H1 (cell line): ENCODE measurements around the gene SSTR5. TPM values are rescaled to one million over a fixed set of nuclear protein-coding genes. Genes with fewer than 3 reads are reported as not detected.

Source experiments
- ASH2L ChIP-seq: fragments of 200-600, 300-600 bp; sonication (generic); IDR thresholded peaks from one replicate; pipeline ENCODE4 v1.7.1; 2017; ENCODE audit warnings: low read length
- CTCF ChIP-seq, 3 experiments: IDR thresholded peaks; 1 replicate in 2 of 3; 2 replicates in 1 of 3; pipeline versions ENCODE4 v1.5.1 to v1.6.1; 2011; ENCODE audit warnings: low read length in 3 of 3, mild to moderate bottlenecking in 3 of 3, inconsistent platforms in 2 of 3, low read depth in 1 of 3, moderate library complexity in 1 of 3; ENCODE audit not compliant: insufficient read depth in 1 of 3; ENCODE audit errors: control extremely low read depth in 1 of 3
- HDAC6 ChIP-seq: IDR thresholded peaks from one replicate; pipeline ENCODE4 v1.7.1; 2012; ENCODE audit warnings: low read depth, mild to moderate bottlenecking, inconsistent platforms, low read length, moderate library complexity
- NANOG ChIP-seq: IDR thresholded peaks from 2 replicates; pipeline ENCODE4 v1.6.1; 2011; ENCODE audit warnings: low read length, low read depth, mild to moderate bottlenecking, inconsistent platforms; ENCODE audit not compliant: insufficient read depth, poor library complexity, severe bottlenecking
- RBBP5 ChIP-seq: IDR thresholded peaks from 2 replicates; pipeline ENCODE4 v1.7.1; 2012; ENCODE audit warnings: low read depth, mild to moderate bottlenecking, inconsistent platforms, low read length, moderate library complexity, borderline replicate concordance
- SAP30 ChIP-seq: fragments of 300-600 bp; sonication (generic); IDR thresholded peaks from 2 replicates; pipeline ENCODE4 v1.7.1; 2012; ENCODE audit warnings: low read length, moderate library complexity, mild to moderate bottlenecking, inconsistent platforms; ENCODE audit not compliant: insufficient read depth, insufficient replicate concordance
- polyA plus RNA-seq, 7 experiments: library from polyadenylated mRNA; depleted of rRNA in 3 of 7; stranded (reverse) in 5 of 7; unstranded in 2 of 7; fragments of >200 nt in 5 of 7; fragments of 200-250 nt in 2 of 7; gene quantifications; 1 replicate in 5 of 7; 2 replicates in 1 of 7; 4 replicates in 1 of 7; pipeline versions ENCODE4 v1.2.1 to v1.2.3, GENCODE V29; 2011 to 2013; ENCODE audit warnings: missing spikeins in 2 of 7, mixed read lengths in 2 of 7
- total RNA-seq: library from RNA; stranded (reverse); fragmentation: NEBNext Ultra II Directional; extraction: Animal tissue kit (Norgen Biotek cat#: 25700); gene quantifications from 2 replicates; pipeline ENCODE4 v1.2.1, GENCODE V29; 2021

SSTR5 gene
- total and polyA plus RNA-seq, 2 of the 8 experiments (the other 6 are each of a cell fraction or from before 2014, with no cell fraction given) = 0.56 to 0.60 TPM

GRCh38 chr16:1129106-1129960 lies 56.8 kb downstream of the SSTR5 start (continued):
- TF ChIP-seq CTCF (IDR thresholded peaks at IDR 0.05; ENCODE audit: control extremely low read depth in 1 of 3, insufficient read depth in 1 of 3, low read depth in 1 of 3, low read length in 3 of 3) (no peak), HDAC6 (no peak), RBBP5 (no peak), NANOG (no peak), SAP30 (no peak), ASH2L (no peak)
